Heart left ventricle (tissue), 13 donors: ENCODE results near the gene NELL1.

Experiments
- CTCF ChIP-seq, 12 donors: fragments of 200-600 bp; sonication (generic) in 4 of 12; IDR thresholded peaks; one replicate each; pipeline versions ENCODE4 v1.5.0 to v1.8.0; 2018 to 2022; ENCODE audit warnings: antibody characterized with exemption in 12 of 12, mild to moderate bottlenecking in 5 of 12
- POLR2A ChIP-seq, 2 donors: fragments of 450-650 bp; IDR thresholded peaks; one replicate each; pipeline ENCODE4 v1.6.1; 2017; ENCODE audit warnings: antibody characterized with exemption in 2 of 2, mild to moderate bottlenecking in 2 of 2, moderate library complexity in 2 of 2
- donor health status: ischemic (EF 13 %, LVEDD 7.1; RV severe dilation, severe dysfunction).
- donor health status: DM: no; HTN: yes; CAD: no.
- donor health status: DM: no; HTN: no; CAD: no.
- donor health status: ischemic (EF 25% LVEDD 6.9; RV normal size, moderate dysfunction).
- donor health status: ischemic (EF 25% LVEDD 5.7; RV mildly dilated, moderate dysfunction).
- donor health status: ischemic (EF 35%, LVEDD 5.7; RV mildly dilated, moderate dysfunction).
- donor health status: nonischemic (EF 11% LVEDD 7.7; RV severe dilation, severe dysfunction).
- donor health status: DM: yes; HTN: yes; CAD: no.
- donor health status: PGD.
- donor health status: ischemic (EF 29% LVEDD 5.4; RV normal size, mild dysfunction).
- donor health status: nonischemic (EF 23%, LVEDD 6.1; RV moderate dilation, normal function).

- TF ChIP-seq CTCF (IDR thresholded peaks at IDR 0.05) = no peak
- TF ChIP-seq POLR2A (IDR thresholded peaks at IDR 0.05) = no peak
Observed at GRCh38 chr11:21554284-21554683, 884.9 kb downstream of the NELL1 start.
